HepG2 (cell line): Measurements from ENCODE around the gene ARL4D. TPM values are rescaled to one million over a fixed set of nuclear protein-coding genes. Genes with fewer than 3 reads are reported as not detected.

Experiments
- BCL3 ChIP-seq: sonication (generic); formaldehyde crosslinking; IDR thresholded peaks from 2 replicates; pipeline ENCODE4 v1.5.1; 2020; ENCODE audit warnings: mild to moderate bottlenecking, missing genetic modification reagents, moderate library complexity
- KLF13 ChIP-seq: sonication (generic); formaldehyde crosslinking; IDR thresholded peaks from 2 replicates; pipeline ENCODE4 v1.4.0; 2020; ENCODE audit warnings: mild to moderate bottlenecking, missing genetic modification reagents
- NR2F2 ChIP-seq: IDR thresholded peaks from 2 replicates; pipeline ENCODE4 v1.6.1; 2012; ENCODE audit warnings: low read depth, inconsistent platforms, borderline replicate concordance
- PAF1 ChIP-seq: IDR thresholded peaks from 2 replicates; pipeline ENCODE4 v1.6.1; 2016; ENCODE audit warnings: missing genetic modification reagents, missing compliant biosample characterization
- RAD21 ChIP-seq: fragments of 450-650 bp; formaldehyde crosslinking; IDR thresholded peaks from 2 replicates; pipeline ENCODE4 v1.5.0; 2020; ENCODE audit warnings: mild to moderate bottlenecking
- SSRP1 ChIP-seq: IDR thresholded peaks from 2 replicates; pipeline ENCODE4 v1.6.1; 2016; ENCODE audit warnings: control low read depth
- ZFP36L1 ChIP-seq: sonication (generic); formaldehyde crosslinking; IDR thresholded peaks from 2 replicates; pipeline ENCODE4 v1.8.0; 2022; ENCODE audit warnings: mild to moderate bottlenecking, missing genetic modification reagents, moderate library complexity
- ZKSCAN5 ChIP-seq: sonication (generic); formaldehyde crosslinking; IDR thresholded peaks from 2 replicates; pipeline ENCODE4 v1.5.1; 2020; ENCODE audit warnings: mild to moderate bottlenecking, missing genetic modification reagents
- ZNF263 ChIP-seq: sonication (generic); formaldehyde crosslinking; IDR thresholded peaks from 2 replicates; pipeline ENCODE4 v1.4.0; 2020; ENCODE audit warnings: missing genetic modification reagents
- ZNF709 ChIP-seq: sonication (generic); formaldehyde crosslinking; IDR thresholded peaks from 2 replicates; pipeline ENCODE4 v1.5.0; 2020; ENCODE audit warnings: mild to moderate bottlenecking, missing genetic modification reagents
- ZNF747 ChIP-seq: sonication (generic); formaldehyde crosslinking; IDR thresholded peaks from 2 replicates; pipeline ENCODE4 v1.8.1; 2023; ENCODE audit warnings: missing genetic modification reagents, mild to moderate bottlenecking, borderline replicate concordance
- ZNF75D ChIP-seq: sonication (generic); formaldehyde crosslinking; IDR thresholded peaks from 2 replicates; pipeline ENCODE4 v1.8.1; 2023; ENCODE audit warnings: missing genetic modification reagents, mild to moderate bottlenecking, borderline replicate concordance
- ZNF879 ChIP-seq: sonication (generic); formaldehyde crosslinking; IDR thresholded peaks from 2 replicates; pipeline ENCODE4 v1.8.1; 2023; ENCODE audit warnings: missing genetic modification reagents
- ZNF883 ChIP-seq: sonication (generic); formaldehyde crosslinking; IDR thresholded peaks from 2 replicates; pipeline ENCODE4 v1.5.1; 2020; ENCODE audit warnings: mild to moderate bottlenecking, missing genetic modification reagents; ENCODE audit errors: not compliant biosample characterization
- polyA plus RNA-seq, 8 experiments: library from polyadenylated mRNA; depleted of rRNA in 3 of 8; stranded (reverse) in 7 of 8; unstranded in 1 of 8; fragments of >200 nt; fragmentation: Illumina TruSeq in 4 of 8; extraction: Trizol in 4 of 8; gene quantifications; 2 replicates each; pipeline versions ENCODE4 v1.2.1 to v1.2.3, GENCODE V29; 2011 to 2016; ENCODE audit warnings: low read depth in 4 of 8, missing spikeins in 1 of 8, mixed read lengths in 1 of 8; ENCODE audit not compliant: insufficient read depth in 1 of 8
- total RNA-seq, 5 experiments: library from RNA; depleted of rRNA; stranded (reverse); fragments of >200 nt; fragmentation: Illumina TruSeq; extraction: Trizol; gene quantifications; 2 replicates each; pipeline ENCODE4 v1.2.3, GENCODE V29; 2016; ENCODE audit warnings: low read depth in 1 of 5
- TF ChIP-seq, protein P1 (sequence below): sonication (generic); formaldehyde crosslinking; IDR thresholded peaks from 2 replicates; pipeline ENCODE4 v1.5.1; 2020; ENCODE audit warnings: missing genetic modification reagents, mild to moderate bottlenecking, borderline replicate concordance
- TF ChIP-seq, protein P2 (sequence below): IDR thresholded peaks from 2 replicates; pipeline ENCODE4 v1.6.1; 2012; ENCODE audit warnings: low read depth, low read length, improper control_type of control experiment
- TF ChIP-seq, protein P3 (sequence below): sonication (generic); formaldehyde crosslinking; IDR thresholded peaks from 2 replicates; pipeline ENCODE4; 2020; ENCODE audit warnings: missing genetic modification reagents, mild to moderate bottlenecking, borderline replicate concordance

Gene ARL4D
- total and polyA plus RNA-seq, 2 of the 13 experiments (the other 11 are each of a cell fraction or from before 2014, with no cell fraction given) = 9.0 to 25.9 TPM

DNA sequence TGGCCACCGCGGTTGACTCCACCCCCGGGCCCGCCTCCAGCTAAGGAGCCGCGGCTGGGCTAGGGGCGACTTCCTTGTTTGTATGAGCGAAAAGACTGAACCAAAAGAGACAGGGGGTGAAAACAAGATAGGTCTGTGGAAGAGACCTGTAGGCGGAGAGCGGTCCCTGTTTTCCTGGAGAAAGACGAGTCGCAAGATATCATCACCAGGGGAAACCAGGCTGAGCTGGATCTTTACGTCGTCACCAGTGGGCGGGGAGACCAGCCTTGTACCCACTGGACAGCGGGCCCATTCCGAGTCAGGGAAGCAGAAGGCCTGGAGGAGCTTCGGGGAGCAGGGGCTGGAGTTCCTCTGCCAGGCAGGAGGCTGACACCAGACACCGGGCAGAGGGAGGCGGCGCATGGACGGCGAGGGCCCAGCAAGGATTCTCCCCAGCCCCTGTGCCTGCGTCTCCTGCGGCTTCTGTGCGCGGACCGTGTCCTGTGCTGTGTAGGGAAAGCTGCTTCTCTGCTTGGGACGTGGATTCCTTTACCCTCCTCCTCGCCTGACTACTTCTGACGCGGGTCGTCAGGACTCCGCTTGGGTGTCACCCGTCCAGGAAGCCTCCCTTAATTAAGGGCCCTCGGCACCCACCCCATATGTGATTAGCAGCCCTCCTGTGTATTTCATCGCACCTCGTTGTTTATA lies 10.3 kb upstream of the ARL4D start (continued):
- TF ChIP-seq ZNF75D (CRISPR knock-in tag) (no peak), ZNF747 (CRISPR knock-in tag) (peak; percentile 44; the same call in 1 of the 2 replicates), ZNF709 (peak; percentile 32; the same call in 1 of the 2 replicates), RAD21 (CRISPR knock-in tag) (0 out of 2 replicates have a peak, but pooled peaks have one; percentile 21), NR2F2 (no peak), ZNF883 (CRISPR knock-in tag) (no peak), ZKSCAN5 (CRISPR knock-in tag) (no peak), ZNF263 (CRISPR knock-in tag) (peak; percentile 56; the same call in 1 of the 2 replicates), SSRP1 (CRISPR knock-in tag) (peak; percentile 66; the same call in 1 of the 2 replicates), ZFP36L1 (0 out of 2 replicates have a peak, but pooled peaks have one; percentile 31), BCL3 (peak; percentile 67), PAF1 (no peak), ZNF879 (CRISPR knock-in tag) (0 out of 2 replicates have a peak, but pooled peaks have one; percentile 50), KLF13 (CRISPR knock-in tag) (no peak)
- TF ChIP-seq, protein P1, sequence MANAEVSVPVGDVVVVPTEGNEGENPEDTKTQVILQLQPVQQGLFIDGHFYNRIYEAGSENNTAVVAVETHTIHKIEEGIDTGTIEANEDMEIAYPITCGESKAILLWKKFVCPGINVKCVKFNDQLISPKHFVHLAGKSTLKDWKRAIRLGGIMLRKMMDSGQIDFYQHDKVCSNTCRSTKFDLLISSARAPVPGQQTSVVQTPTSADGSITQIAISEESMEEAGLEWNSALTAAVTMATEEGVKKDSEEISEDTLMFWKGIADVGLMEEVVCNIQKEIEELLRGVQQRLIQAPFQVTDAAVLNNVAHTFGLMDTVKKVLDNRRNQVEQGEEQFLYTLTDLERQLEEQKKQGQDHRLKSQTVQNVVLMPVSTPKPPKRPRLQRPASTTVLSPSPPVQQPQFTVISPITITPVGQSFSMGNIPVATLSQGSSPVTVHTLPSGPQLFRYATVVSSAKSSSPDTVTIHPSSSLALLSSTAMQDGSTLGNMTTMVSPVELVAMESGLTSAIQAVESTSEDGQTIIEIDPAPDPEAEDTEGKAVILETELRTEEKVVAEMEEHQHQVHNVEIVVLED (CRISPR knock-in tag) = no peak
- TF ChIP-seq, protein P2, sequence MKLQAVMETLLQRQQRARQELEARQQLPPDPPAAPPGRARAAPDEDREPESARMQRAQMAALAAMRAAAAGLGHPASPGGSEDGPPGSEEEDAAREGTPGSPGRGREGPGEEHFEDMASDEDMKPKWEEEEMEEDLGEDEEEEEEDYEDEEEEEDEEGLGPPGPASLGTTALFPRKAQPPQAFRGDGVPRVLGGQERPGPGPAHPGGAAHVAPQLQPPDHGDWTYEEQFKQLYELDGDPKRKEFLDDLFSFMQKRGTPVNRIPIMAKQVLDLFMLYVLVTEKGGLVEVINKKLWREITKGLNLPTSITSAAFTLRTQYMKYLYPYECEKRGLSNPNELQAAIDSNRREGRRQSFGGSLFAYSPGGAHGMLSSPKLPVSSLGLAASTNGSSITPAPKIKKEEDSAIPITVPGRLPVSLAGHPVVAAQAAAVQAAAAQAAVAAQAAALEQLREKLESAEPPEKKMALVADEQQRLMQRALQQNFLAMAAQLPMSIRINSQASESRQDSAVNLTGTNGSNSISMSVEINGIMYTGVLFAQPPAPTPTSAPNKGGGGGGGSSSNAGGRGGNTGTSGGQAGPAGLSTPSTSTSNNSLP = no peak
- TF ChIP-seq, protein P3, sequence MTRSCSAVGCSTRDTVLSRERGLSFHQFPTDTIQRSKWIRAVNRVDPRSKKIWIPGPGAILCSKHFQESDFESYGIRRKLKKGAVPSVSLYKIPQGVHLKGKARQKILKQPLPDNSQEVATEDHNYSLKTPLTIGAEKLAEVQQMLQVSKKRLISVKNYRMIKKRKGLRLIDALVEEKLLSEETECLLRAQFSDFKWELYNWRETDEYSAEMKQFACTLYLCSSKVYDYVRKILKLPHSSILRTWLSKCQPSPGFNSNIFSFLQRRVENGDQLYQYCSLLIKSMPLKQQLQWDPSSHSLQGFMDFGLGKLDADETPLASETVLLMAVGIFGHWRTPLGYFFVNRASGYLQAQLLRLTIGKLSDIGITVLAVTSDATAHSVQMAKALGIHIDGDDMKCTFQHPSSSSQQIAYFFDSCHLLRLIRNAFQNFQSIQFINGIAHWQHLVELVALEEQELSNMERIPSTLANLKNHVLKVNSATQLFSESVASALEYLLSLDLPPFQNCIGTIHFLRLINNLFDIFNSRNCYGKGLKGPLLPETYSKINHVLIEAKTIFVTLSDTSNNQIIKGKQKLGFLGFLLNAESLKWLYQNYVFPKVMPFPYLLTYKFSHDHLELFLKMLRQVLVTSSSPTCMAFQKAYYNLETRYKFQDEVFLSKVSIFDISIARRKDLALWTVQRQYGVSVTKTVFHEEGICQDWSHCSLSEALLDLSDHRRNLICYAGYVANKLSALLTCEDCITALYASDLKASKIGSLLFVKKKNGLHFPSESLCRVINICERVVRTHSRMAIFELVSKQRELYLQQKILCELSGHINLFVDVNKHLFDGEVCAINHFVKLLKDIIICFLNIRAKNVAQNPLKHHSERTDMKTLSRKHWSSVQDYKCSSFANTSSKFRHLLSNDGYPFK (CRISPR knock-in tag) = peak; percentile 39; the same call in 1 of the 2 replicates
